Activated CD4-positive, alpha-beta memory T cell treated with anti-CD3 and anti-CD28 coated beads for 36 hours (primary cell): Measurements from ENCODE around the gene SFXN2. TPM values are rescaled to one million over a fixed set of nuclear protein-coding genes. Genes with fewer than 3 reads are reported as not detected.

ENCODE experiments used
- CTCF ChIA-PET: fragments of 350-600 bp; sonication (Branson Sonifier 250); formaldehyde crosslinking; loops from one replicate; lab custom pipeline; 2021; ENCODE audit warnings: antibody characterized with exemption, inconsistent platforms; lab: Charles Lee
- POLR2A ChIA-PET: fragments of 350-600 bp; sonication (Branson Sonifier 250); formaldehyde crosslinking; loops from one replicate; lab custom pipeline; 2021; ENCODE audit warnings: antibody characterized with exemption; lab: Charles Lee
- DNase-seq: peaks from one replicate; pipeline ENCODE4 v3.0.0-alpha.2; 2020
- H3K27ac Mint-ChIP-seq: one replicate; pipeline ENCODE4 v1.8.0; 2021; ENCODE audit warnings: mixed read lengths
- H3K27me3 Mint-ChIP-seq: one replicate; pipeline ENCODE4 v1.8.0; 2021; ENCODE audit warnings: mixed read lengths
- H3K36me3 Mint-ChIP-seq: one replicate; pipeline ENCODE4 v1.8.0; 2021; ENCODE audit warnings: mixed read lengths
- H3K4me1 Mint-ChIP-seq: one replicate; pipeline ENCODE4 v1.8.0; 2021; ENCODE audit warnings: low read depth, mixed read lengths
- H3K4me3 Mint-ChIP-seq: one replicate; pipeline ENCODE4 v1.8.0; 2021; ENCODE audit warnings: mild to moderate bottlenecking, mixed read lengths
- H3K9me3 Mint-ChIP-seq: one replicate; pipeline ENCODE4 v1.8.0; 2021; ENCODE audit warnings: mixed read lengths
- intact Hi-C: fragments of 100-400 bp; cut with micrococcal nuclease; formaldehyde crosslinking; loops from one replicate; pipeline ENCODE4 v1.15.1; 2023
- total RNA-seq, 2 experiments: library from RNA; stranded (reverse); gene quantifications; one replicate each; pipeline ENCODE4 v1.2.3, GENCODE V29; 2021

SFXN2 gene
- total RNA-seq, 2 experiments from 2014 or later, result 14.7 to 17.8 TPM

DNA sequence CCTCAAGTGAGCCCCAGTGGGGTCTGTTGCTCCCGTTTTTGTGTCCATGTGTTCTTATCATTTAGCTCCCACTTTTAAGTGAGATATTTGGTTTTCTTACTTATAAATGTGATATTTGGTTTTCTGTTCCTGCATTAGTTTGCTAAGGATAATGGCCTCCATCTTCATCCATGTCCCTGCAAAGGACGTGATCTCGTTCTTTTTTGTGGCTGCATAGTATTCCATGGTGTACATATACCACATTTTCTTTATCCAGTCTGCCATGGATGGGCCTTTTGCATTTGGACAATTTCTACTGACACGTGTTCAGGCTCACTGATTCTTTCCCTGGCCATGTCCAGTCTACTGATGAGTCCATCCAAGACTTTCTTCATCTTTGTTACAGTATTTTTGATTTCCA lies 9.6 kb downstream of the SFXN2 start:
- DNase-seq, result no peak
- Mint-ChIP-seq H3K36me3 (peaks cover 31% of the 10 kb centered on the region), H3K27ac (no peak overlapping the region), H3K27me3 (no peaks in the 10 kb centered on the region), H3K4me3 (no peak overlapping the region), H3K4me1 (peaks cover 15% of the 10 kb centered on the region), H3K9me3 (no peaks in the 10 kb centered on the region)
- CTCF ChIA-PET, result no interaction called here
- intact Hi-C loops, result no loop called here
- POLR2A ChIA-PET, result no interaction called here

DNA sequence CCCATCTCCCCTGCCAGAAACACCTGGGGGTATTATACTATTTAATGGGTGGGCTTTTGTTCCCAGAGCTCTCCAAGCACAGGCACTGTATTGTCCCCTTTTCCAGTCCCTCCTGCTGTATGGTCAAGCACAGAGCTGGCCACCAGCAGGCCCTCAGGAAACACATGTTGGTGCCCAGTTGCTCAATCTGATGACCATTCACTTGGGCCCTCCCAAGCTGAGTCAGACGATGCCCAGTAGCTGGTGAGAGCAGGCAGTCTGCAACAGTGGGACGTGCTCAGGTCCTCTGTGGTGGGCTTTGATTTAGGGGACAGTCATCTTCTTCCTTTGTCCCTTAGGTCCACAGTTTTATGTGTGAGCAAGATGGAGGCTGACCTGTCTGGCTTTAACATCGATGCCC lies 11.8 kb downstream of the SFXN2 start:
- Mint-ChIP-seq H3K36me3 (peaks cover 33% of the 10 kb centered on the region), H3K4me1 (peaks cover 6% of the 10 kb centered on the region), H3K4me3 (no peak overlapping the region), H3K9me3 (no peaks in the 10 kb centered on the region), H3K27me3 (no peaks in the 10 kb centered on the region), H3K27ac (no peak overlapping the region)
- ChIA-PET CTCF (interaction anchor here (0.9 kb wide), 1 partner anchor 11 kb away, joined by 5 read pairs; no protein-coding TSS in a partner anchor), POLR2A (interaction anchor here (0.5 to 1.5 kb wide), 2 partner anchors 12 to 40 kb away, joined by 3 to 6 read pairs; partner anchors contain the start of genes ARL3 and SFXN2)
- intact Hi-C loops, result no loop called here
- no peak for DNase-seq

DNA sequence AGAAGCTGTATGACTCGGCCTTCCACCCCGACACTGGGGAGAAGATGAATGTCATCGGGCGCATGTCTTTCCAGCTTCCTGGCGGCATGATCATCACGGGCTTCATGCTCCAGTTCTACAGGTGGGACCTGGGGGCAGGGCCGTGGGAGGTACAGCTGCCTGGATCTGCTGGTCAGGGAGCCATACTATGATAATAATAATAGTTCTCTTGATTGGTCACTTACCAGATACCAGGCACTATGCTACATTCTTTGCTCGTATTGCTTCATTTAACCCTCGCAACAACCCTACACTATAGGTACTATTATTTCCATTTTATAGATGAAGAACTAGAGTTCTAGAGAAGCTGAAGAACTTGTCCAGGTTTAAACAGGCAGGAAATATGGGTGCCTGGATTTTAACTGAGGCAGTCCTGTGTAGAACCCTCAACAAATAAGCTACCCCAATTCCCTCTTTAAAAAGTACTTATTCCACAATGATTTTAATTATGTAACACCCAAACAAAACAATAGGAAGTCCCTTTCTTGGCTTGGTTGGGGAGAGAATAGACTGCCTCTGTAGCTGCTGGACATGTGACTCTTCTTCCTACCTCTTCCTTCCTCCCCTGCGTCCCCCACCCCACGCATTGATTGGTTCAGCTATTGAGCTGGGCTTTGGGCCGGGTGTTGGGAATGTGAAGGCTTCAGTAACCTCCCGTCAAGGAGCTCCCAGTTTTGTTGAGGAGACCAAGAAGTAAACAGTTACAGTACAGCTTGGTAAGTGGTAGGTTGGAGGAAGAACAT lies 12.8 kb downstream of the SFXN2 start:
- Mint-ChIP-seq H3K27me3 (no peaks in the 10 kb centered on the region), H3K4me1 (no peaks in the 10 kb centered on the region), H3K9me3 (no peaks in the 10 kb centered on the region), H3K4me3 (no peak overlapping the region), H3K36me3 (peaks cover 33% of the 10 kb centered on the region), H3K27ac (no peak overlapping the region)
- intact Hi-C loops, result no loop called here
- POLR2A ChIA-PET, result interaction anchor here (1.5 kb wide), 1 partner anchor 13 kb away, joined by 6 read pairs; the partner anchor contains the start of genes ARL3 and SFXN2
- CTCF ChIA-PET, result interaction anchor here (0.9 kb wide), 1 partner anchor 12 kb away, joined by 5 read pairs; no protein-coding TSS in a partner anchor
- no peak for DNase-seq

GRCh38 chr10:102729029-102730026 lies 14.9 kb downstream of the SFXN2 start:
- DNase-seq, result peak; percentile 69
- H3K27ac Mint-ChIP-seq, result no peak overlapping the region
- ChIA-PET CTCF (no interaction called here), POLR2A (no interaction called here)
- H3K4me3 Mint-ChIP-seq, result no peak overlapping the region
- H3K9me3 Mint-ChIP-seq, result no peaks in the 10 kb centered on the region
- no peaks in the 10 kb centered on the region for H3K27me3 Mint-ChIP-seq
- H3K36me3 Mint-ChIP-seq, result peaks cover 39% of the 10 kb centered on the region
- H3K4me1 Mint-ChIP-seq, result no peaks in the 10 kb centered on the region
- intact Hi-C loops, result no loop called here

- Mint-ChIP-seq H3K27me3 (no peaks in the 10 kb centered on the region), H3K9me3 (no peaks in the 10 kb centered on the region), H3K27ac (no peak overlapping the region), H3K4me1 (no peaks in the 10 kb centered on the region), H3K4me3 (no peak overlapping the region), H3K36me3 (peaks cover 37% of the 10 kb centered on the region)
- intact Hi-C loops, result no loop called here
- CTCF ChIA-PET, result interaction anchor here (0.6 to 0.7 kb wide), 2 partner anchors 107 to 170 kb away, joined by 3 to 5 read pairs; no protein-coding TSS in a partner anchor
- no peak for DNase-seq
- POLR2A ChIA-PET, result interaction anchor here (0.6 to 2.7 kb wide), 2 partner anchors 12 to 97 kb away, joined by 4 to 7 read pairs; partner anchors contain the start of gene WBP1L
Observed at GRCh38 chr10:102731222-102731800, 16.9 kb downstream of the SFXN2 start.

DNA sequence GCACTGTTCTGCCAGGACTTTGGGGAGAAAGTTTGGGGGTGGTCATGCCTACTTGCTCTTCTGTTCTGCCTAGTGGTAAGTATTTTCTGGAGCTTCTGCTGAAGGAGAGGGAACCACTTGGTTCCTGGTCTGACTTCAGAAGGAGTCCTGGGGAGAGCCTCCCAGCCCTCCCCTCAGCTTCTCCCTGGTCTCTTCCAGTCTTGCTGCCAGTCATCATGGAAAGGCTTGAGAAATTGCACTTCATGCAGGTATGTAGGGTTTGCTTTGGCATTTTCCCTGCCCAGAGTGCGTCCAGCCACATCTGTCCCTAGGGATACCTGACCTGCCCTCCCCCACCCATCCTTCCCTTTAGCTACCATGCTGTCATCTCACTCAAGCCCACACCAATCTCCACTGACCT lies 18.2 kb downstream of the SFXN2 start:
- intact Hi-C loops, result no loop called here
- H3K36me3 Mint-ChIP-seq, result peaks cover 28% of the 10 kb centered on the region

GRCh38 chr10:102735065-102735562 lies 20.7 kb downstream of the SFXN2 start:
- intact Hi-C loops, result no loop called here
- no peaks in the 10 kb centered on the region for H3K9me3 Mint-ChIP-seq
- H3K36me3 Mint-ChIP-seq, result peaks cover 14% of the 10 kb centered on the region
- POLR2A ChIA-PET, result no interaction called here
- H3K4me3 Mint-ChIP-seq, result no peak overlapping the region
- no peaks in the 10 kb centered on the region for H3K4me1 Mint-ChIP-seq
- no peak for DNase-seq
- no peak overlapping the region for H3K27ac Mint-ChIP-seq
- CTCF ChIA-PET, result no interaction called here
- H3K27me3 Mint-ChIP-seq, result no peaks in the 10 kb centered on the region

More for the DNA sequence above, 18.2 kb downstream of the SFXN2 start:
- Mint-ChIP-seq H3K4me1 (no peaks in the 10 kb centered on the region), H3K4me3 (no peak overlapping the region), H3K27ac (no peak overlapping the region), H3K9me3 (no peaks in the 10 kb centered on the region), H3K27me3 (no peaks in the 10 kb centered on the region)
- ChIA-PET POLR2A (interaction anchor here (2.7 kb wide), 1 partner anchor 11 kb away, joined by 7 read pairs; the partner anchor contains the start of gene WBP1L), CTCF (interaction anchor here (0.8 to 1.4 kb wide), 2 partner anchors 18 to 169 kb away, joined by 3 to 4 read pairs; partner anchors contain the start of gene SFXN2)
- no peak for DNase-seq

GRCh38 chr10:102738692-102739121 lies 24.3 kb downstream of the SFXN2 start:
- H3K27ac Mint-ChIP-seq, result no peak overlapping the region
- no peaks in the 10 kb centered on the region for H3K27me3 Mint-ChIP-seq
- DNase-seq, result no peak
- intact Hi-C loops, result no loop called here
- ChIA-PET POLR2A (no interaction called here), CTCF (no interaction called here)
- H3K4me1 Mint-ChIP-seq, result peaks cover 7% of the 10 kb centered on the region
- no peaks in the 10 kb centered on the region for H3K9me3 Mint-ChIP-seq
- no peak overlapping the region for H3K4me3 Mint-ChIP-seq
- H3K36me3 Mint-ChIP-seq, result peaks cover 6% of the 10 kb centered on the region

- ChIA-PET POLR2A (no interaction called here), CTCF (no interaction called here)
- no peak overlapping the region for H3K4me3 Mint-ChIP-seq
- no peaks in the 10 kb centered on the region for H3K9me3 Mint-ChIP-seq
- intact Hi-C loops, result loop anchor here (10.0 kb wide), 2 partner anchors 175 to 625 kb away; partner anchors contain the start of genes CNNM2 and TAF5
- no peak for DNase-seq
- H3K4me1 Mint-ChIP-seq, result peaks cover 18% of the 10 kb centered on the region
- no peaks in the 10 kb centered on the region for H3K27me3 Mint-ChIP-seq
- no peak overlapping the region for H3K27ac Mint-ChIP-seq
- H3K36me3 Mint-ChIP-seq, result peaks cover 3% of the 10 kb centered on the region
Observed at GRCh38 chr10:102740229-102740628, 25.8 kb downstream of the SFXN2 start.

GRCh38 chr10:102741726-102742237 lies 27.3 kb downstream of the SFXN2 start:
- DNase-seq, result no peak
- ChIA-PET CTCF (interaction anchor here (0.9 to 2.6 kb wide), 3 partner anchors 11 to 239 kb away, joined by 3 to 12 read pairs (median 4); partner anchors contain the start of gene ACTR1A), POLR2A (interaction anchor here (2.0 to 3.1 kb wide), 3 partner anchors 10 to 176 kb away, joined by 4 to 19 read pairs (median 7); partner anchors contain the start of genes ARL3, CNNM2 and SFXN2)
- Mint-ChIP-seq H3K4me1 (peaks cover 33% of the 10 kb centered on the region), H3K4me3 (no peak overlapping the region), H3K27ac (no peak overlapping the region), H3K9me3 (no peaks in the 10 kb centered on the region), H3K27me3 (no peaks in the 10 kb centered on the region), H3K36me3 (no peaks in the 10 kb centered on the region)
- intact Hi-C loops, result loop anchor here (10.0 kb wide), 2 partner anchors 173 to 623 kb away; partner anchors contain the start of genes CNNM2 and TAF5
